Effector CD4-positive, alpha-beta T cell (primary cell): ENCODE data around the gene GABBR2.
"Not testable (repeated sequence)": the region's sequence is repeated elsewhere in the genome, so short reads cannot be mapped to it uniquely, and the experiment has no call there.

Source experiments
- DNase-seq: peaks from one replicate; pipeline ENCODE4 v3.0.0-alpha.2; 2020

GABBR2 gene

DNA sequence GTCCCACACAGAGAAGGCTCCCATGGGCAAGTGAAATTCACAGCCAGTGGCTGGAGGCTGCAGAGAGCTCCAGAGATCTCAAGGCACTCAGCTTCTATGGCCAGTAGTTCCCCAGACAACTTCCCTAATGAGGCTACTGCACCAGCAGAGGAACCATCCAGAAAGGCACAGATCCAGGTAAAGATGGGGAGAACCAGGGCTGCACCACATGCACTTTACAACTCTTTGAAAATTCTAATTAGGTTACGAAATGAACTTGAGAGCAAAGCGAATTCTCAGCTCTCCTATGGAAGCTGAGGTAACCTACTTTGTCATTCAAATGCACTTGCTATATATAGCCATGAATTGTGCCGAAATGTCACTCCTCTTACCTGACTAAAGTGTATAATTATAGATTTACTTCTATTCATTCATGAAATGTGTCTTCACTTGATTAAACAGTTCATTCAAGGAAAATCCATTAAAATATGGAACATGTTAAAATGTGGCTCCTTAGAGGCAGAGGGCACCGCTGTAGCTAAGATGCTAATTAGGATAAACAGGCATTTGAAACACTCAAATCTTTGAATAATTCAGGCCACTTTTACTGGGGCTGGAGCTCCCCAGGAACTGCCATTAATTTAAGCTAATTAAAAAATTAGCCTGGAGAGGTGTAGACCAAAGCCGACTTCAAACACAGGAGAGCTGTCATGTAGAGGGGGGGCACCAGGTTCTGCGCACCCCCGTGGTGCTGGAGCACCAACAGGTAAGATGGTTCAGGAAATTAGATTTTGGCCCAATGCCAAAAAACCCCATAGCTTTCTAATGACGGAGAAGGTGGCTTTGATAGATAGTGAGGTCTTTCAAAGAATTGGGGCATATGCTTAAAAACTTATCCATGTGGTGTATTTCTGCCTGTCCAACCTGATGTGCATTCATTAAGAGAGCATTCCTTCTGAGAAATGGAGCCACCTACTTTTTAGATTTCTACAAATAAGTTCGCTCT, 204.1 kb downstream of the GABBR2 start:
- DNase-seq = no peak

- no peak for DNase-seq
Observed at GRCh38 chr9:98503867-98504266, 204.9 kb downstream of the GABBR2 start.

DNA sequence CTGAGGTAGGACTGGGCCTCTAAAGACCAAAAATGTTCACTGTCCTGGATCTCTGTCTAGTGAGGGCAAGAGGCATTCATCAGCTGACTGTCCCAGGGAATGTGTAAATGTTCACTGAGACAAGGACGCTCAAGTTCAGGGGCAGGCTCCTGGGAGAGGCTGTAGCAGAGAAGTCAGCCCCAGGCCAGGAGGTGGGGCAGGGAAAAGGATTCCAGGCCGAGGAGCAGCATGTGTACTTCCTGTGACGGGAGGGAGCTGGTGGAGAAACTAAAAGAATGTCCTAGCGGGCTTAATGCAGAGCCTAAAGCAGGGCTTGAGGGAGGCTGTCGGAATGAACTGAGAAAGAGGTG, 205.8 kb downstream of the GABBR2 start:
- no peak for DNase-seq

- no peak for DNase-seq
Observed at GRCh38 chr9:98502311-98502975, 206.3 kb downstream of the GABBR2 start.

DNA sequence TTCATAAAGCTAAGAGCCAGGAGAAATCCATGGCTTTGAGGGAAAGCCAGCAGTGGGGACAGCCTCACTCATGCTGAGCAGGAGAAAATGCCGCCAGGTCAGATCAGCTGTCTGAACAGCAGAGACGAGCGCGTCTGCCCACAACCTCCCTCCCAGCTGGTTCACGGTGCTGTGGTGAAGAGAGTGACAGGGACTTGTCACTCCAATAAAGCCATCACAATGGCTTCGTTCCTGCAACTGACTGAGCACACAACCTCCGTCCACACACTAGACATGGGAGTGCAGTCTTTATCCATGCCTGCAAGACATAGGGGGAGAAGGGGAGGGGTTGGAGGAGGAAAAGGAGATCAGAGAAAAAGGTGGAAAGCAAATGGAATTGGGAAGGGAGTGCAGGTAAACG, 206.9 kb downstream of the GABBR2 start:
- no peak for DNase-seq

- not testable (repeated sequence) for DNase-seq
Observed at GRCh38 chr9:98501259-98501658, 207.5 kb downstream of the GABBR2 start.

- DNase-seq = no peak
Observed at GRCh38 chr9:98500337-98500919, 208.3 kb downstream of the GABBR2 start.

DNA sequence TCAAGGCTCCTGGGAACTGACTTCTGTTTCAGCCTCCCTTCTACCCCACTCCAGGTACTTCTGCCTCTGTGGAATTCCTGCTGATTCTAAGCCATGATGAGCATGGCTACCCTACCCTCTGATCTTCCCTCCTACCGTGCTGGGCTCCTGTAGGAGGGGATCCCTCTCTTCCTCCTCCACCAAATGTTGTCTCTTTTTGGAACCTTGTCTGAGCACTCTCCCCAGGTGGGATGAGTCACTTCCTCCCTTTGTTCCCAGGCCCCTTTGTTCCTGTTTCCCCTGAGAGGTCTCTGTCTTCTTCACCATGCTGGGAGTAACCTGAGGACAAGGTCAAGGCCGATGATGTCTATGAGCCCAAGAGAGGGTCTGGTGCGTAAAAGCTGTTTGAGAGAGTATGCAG, 213.2 kb downstream of the GABBR2 start:
- no peak for DNase-seq

- DNase-seq = no peak
Observed at GRCh38 chr9:98494852-98495251, 213.9 kb downstream of the GABBR2 start.

DNA sequence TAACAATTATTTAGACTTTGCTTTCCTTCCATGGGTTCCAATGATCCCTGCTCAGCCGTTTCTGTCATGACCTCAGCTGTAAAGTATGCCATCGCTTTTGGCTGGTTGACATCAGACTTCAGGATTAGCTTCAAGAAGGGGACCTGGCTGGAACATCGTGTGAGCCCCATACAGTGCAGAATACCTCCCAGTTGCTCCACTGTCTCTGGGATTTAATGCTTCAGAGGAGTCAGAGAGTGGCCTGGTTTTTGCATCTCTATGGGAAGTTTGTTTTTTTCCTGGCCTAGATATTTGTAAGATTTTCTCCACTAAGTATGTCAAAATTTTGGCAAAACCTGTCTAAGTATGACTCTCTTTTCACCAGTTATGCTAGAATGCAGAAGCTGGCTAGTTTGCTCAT, 216.9 kb downstream of the GABBR2 start:
- DNase-seq = no peak

DNA sequence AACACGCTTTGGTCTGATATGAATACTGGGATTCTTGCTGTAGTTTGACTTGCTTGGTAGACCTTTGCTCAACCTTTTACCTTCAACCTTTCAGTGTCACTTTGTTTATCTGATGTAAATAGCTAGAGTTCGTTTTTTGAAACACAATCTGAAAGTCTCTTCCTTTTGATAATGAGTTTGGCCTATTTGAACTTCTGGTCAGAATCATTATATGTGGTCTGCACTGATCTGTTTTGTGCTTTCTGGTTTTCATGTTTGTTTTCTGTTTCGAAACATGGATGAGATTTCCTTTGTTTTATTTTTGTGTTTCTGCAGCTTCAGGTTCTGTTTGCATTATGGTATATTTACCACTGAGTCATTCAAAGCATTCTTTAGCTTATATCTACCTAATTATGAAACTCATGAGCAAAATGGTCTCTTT, 217.5 kb downstream of the GABBR2 start:
- no peak for DNase-seq

DNA sequence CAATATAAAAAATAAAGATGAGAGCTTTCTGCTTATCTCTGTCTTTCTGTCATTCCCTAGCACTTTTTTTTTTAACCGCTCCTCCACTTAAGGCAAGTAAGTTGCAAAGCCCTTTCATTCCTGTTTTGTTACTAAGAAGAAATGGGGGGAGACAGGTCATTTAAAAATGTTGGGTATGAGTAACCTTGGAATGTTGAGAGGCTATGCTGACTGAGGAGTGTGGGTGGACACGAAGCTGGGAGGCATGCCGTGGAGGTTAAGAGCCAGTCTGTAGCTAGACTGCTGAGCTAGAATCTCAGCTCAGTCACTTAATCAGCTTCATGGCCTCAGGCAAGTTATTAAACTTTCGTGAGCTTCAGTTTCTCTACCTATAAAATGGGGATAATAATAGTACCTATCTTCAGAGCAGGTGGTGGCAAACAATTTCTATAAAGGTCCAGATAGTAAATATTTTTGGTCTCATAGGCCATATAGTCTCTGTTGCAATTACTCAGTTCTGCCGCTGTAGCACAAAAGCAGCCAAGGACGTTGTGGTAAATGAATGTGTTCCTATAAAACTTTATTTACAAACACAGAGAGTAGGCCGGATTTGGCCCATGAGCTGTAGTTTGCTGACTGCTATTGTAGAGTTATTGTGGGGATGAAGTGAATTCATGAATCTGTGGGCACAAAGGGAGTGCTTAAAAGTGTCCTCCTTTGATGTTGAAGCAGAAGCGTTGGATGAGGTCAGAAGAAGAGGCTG, 220.0 kb downstream of the GABBR2 start:
- no peak for DNase-seq

DNA sequence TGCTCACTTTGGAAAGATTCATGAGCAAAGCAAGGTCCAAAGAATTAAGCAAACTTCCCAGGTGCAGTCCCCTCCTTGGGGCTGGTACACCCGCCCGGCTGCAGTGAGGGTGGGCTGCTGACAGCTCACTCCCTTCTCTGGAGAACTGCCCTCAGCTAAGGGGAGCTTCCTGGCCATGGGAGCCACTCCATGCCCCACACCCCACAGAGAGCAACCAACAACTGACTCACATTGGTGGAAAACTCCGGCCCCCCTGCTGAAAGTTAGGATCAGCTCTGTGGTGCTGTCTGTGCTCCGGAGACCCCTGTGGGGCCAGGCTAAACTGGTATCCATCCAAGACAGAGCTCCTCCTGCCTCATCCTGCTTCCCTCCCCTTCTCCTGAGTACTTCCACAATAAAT, 223.0 kb downstream of the GABBR2 start:
- no peak for DNase-seq

DNA sequence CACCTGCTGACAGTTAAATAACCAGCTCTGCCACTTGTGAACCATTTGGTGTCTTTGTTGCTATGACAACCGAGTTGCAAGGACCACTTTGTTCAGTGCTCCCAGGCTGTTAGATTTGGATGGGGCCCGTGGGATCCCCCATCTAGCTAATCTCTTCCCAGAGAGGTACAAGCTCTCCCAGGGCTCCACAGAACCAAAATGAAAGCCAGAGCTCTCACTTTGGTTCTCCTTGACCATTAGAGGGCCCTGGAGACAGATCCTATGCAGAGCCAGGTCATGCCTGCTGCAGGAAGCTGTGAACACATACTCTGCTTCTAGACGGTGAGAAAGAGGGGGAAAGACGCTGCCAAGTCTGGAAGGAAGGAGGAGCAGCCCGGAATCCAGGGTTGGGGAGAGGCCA, 224.6 kb downstream of the GABBR2 start:
- no peak for DNase-seq

GRCh38 chr9:98482226-98482625, 226.5 kb downstream of the GABBR2 start:
- no peak for DNase-seq

GRCh38 chr9:98481676-98482075, 227.1 kb downstream of the GABBR2 start:
- no peak for DNase-seq

GRCh38 chr9:98479967-98480847, 228.5 kb downstream of the GABBR2 start:
- no peak for DNase-seq

- DNase-seq = no peak
Observed at GRCh38 chr9:98479449-98479848, 229.3 kb downstream of the GABBR2 start.

DNA sequence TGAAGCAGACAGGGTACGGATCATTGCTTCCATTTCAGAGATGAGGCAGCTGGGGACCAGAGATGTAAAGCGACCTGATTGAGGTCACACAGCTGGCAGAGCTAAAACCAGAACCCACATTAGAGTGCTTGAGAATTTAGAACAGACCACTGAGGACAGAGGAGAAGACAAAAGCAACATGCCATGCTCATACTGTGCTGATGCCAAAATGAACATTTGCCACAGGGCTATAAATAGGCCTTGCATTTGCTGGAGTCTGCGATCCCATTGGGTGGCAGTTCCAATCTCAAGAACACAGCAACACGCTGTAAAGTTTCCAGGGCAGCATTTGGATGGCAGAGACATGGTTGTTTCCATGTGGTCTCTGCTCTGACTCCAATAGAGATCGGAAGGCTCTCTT, 230.9 kb downstream of the GABBR2 start:
- DNase-seq = no peak

- DNase-seq = no peak
Observed at GRCh38 chr9:98472216-98472615, 236.5 kb downstream of the GABBR2 start.

DNA sequence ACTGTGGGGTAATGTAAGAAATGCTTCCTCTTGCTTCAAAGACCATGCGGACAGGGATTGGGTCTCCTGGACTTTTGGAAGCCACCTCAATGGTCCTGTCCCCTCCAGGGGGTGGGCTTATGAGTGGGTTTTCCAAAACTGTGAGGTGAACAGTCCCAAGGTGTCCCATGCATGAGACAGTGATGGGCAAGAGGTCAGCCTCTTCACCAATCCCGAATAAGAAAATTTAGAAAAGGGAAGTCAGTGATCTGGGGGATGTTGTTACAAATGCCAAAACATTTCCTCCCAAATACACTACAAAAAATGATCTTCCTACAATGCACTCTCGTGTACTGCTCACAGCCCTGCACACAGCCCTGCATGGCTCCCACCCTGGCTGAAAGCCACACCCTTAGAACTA, 237.6 kb downstream of the GABBR2 start:
- no peak for DNase-seq
